ENCODE data around the gene RIPK4. TPM values are rescaled to one million over a fixed set of nuclear protein-coding genes. Genes with fewer than 3 reads are reported as not detected.

The RIPK4 gene
- total RNA-seq, 4 donors from 2014 or later: 4.4 to 20.5 (median 10.6) TPM

DNA sequence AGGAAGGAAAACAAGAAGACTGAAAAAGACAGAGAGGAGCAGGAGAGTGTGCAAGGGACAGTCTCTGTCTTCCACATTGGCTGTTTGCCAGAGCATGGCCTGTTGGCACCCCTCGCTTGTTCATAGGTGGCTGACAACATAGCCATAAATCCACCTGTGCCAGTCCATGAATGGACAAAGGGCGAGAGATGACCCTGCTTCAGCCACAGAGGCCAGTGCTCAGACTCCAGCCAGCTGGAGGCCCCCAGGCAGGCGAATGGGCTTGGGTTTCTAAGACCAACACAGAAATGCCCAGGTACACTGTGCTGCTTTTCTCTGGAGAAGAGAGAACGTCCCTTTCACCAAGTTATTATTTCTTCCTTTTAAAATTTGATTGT lies 60.6 kb downstream of the RIPK4 start:
- intact Hi-C loops (cut with DNase I; ENCODE audit: low total_unique reads): no loop called here
- WGBS, 2 donors (ENCODE audit: low coverage in 1 of 2): 33 to 44% methylated on average over 1 to 4 of the region's 4 CpGs
- DNase-seq: peak; percentile 45
- Histone ChIP-seq H3K4me1 (peaks cover 12 to 52% (median 35%) of the 10 kb centered on the region in 4 donors), H3K36me3 (no peaks in the 10 kb centered on the region), H3K4me3 (no peak overlapping the region), H3K27ac (peak overlapping the region; percentile 74 to 78 (median 76)), H3K27me3 (no peaks in the 10 kb centered on the region), H3K9me3 (no peaks in the 10 kb centered on the region)
- in situ Hi-C loops (cut with MboI; ENCODE audit: low pct_ligation_motif_present in 1 of 4, low pct_unique_long_range_greater_than_20kb in 1 of 4, low sequenced_read_pairs in 3 of 4): no loop called here
- TF ChIP-seq POLR2AphosphoS5 (IDR thresholded peaks at IDR 0.05): no peak

DNA sequence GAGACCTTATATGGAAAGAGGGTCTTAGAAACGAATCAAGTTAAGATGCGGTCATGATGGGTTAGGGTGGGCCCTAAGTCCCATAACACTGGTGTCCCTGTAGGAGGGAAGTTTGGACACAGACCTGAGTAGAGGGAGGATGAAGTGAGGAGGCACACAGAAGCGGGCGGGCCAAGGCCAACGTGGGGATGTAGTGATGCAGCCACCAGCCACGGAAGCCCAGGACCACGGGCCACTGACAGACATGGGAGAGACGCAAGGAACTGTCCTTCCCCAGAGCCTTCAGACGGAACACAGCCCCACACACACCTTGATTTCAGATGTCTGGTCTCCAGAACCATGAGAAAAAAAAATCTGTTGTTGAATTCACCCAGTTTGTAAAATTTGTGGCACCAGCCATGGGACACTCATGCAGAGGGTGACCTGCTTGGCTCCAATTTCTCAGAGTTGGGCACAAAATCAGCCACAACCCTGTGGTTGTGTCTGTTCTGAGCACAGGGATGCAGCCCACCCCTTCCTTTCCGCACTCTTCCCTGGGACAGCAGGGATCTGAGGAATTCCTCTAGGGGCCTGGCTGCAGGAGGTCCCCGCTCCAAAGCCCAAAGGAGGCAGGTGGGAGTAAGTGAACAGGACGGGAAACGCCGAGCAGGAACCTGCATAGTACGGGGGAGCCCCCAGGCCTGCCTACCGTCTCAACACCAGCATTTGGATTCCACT lies 61.1 kb downstream of the RIPK4 start:
- TF ChIP-seq EP300 (IDR thresholded peaks at IDR 0.05; ENCODE audit: low read depth) (no peak), POLR2AphosphoS5 (IDR thresholded peaks at IDR 0.05) (no peak), POLR2A (IDR thresholded peaks at IDR 0.05) (no peak)
- TF ChIP-seq, protein P1, sequence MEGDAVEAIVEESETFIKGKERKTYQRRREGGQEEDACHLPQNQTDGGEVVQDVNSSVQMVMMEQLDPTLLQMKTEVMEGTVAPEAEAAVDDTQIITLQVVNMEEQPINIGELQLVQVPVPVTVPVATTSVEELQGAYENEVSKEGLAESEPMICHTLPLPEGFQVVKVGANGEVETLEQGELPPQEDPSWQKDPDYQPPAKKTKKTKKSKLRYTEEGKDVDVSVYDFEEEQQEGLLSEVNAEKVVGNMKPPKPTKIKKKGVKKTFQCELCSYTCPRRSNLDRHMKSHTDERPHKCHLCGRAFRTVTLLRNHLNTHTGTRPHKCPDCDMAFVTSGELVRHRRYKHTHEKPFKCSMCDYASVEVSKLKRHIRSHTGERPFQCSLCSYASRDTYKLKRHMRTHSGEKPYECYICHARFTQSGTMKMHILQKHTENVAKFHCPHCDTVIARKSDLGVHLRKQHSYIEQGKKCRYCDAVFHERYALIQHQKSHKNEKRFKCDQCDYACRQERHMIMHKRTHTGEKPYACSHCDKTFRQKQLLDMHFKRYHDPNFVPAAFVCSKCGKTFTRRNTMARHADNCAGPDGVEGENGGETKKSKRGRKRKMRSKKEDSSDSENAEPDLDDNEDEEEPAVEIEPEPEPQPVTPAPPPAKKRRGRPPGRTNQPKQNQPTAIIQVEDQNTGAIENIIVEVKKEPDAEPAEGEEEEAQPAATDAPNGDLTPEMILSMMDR (IDR thresholded peaks at IDR 0.05): no peak
- Histone ChIP-seq H3K4me1 (peaks cover 12 to 52% (median 33%) of the 10 kb centered on the region in 4 donors), H3K27ac (peak overlapping the region; percentile 74 to 78 (median 76)), H3K27me3 (no peaks in the 10 kb centered on the region), H3K4me3 (no peak overlapping the region), H3K9me3 (no peaks in the 10 kb centered on the region), H3K36me3 (no peaks in the 10 kb centered on the region)
- intact Hi-C loops (cut with DNase I; ENCODE audit: low total_unique reads) (no loop called here), in situ Hi-C loops (cut with MboI; ENCODE audit: low pct_ligation_motif_present in 1 of 4, low pct_unique_long_range_greater_than_20kb in 1 of 4, low sequenced_read_pairs in 3 of 4) (no loop called here)
- 80 to 86% methylated on average over 1 to 16 of the region's 16 CpGs for WGBS, 2 donors (ENCODE audit: low coverage in 1 of 2)
- no peak for DNase-seq

DNA sequence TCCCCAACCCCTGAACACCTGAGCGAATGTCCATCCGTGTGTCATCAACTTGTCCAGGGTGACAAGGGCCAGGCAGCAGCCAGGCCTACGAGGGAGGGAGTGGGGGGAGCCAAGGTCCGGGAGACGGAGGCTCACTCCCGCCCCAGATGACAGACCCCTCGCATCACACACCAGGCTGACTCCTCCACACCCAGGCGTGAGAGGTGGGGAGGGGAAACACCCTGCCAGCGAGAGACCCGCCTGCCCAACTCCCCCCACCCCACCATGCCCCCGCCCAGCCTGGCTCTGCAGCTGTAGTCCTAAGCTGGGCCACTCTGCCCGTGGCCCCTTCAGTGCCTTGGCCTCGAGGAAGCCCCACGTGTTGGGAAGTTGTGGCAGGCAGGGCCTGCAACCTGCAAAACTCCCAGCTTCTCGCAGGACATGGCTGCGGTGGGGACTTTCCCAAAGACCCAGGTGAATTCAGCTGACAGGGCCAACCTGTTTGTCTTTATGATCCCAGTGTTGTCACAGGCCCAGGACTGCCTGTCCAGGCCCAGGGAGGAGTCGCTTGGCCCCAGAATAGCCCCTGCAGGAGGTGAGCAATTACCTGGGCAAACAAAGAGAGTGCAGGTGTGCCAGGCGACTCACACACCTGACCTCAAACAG lies 62.9 kb downstream of the RIPK4 start:
- TF ChIP-seq, protein P1 (IDR thresholded peaks at IDR 0.05): no peak
- peak; percentile 51 for TF ChIP-seq EP300 (IDR thresholded peaks at IDR 0.05; ENCODE audit: low read depth)
- peak in 2 of 3 donors; percentile 56 for TF ChIP-seq POLR2AphosphoS5 (IDR thresholded peaks at IDR 0.05)
- no peak for TF ChIP-seq POLR2A (IDR thresholded peaks at IDR 0.05)
- Histone ChIP-seq H3K27me3 (no peaks in the 10 kb centered on the region), H3K27ac (peak overlapping the region; percentile 54 to 78 (median 74)), H3K9me3 (no peaks in the 10 kb centered on the region), H3K4me1 (peaks cover 12 to 52% (median 31%) of the 10 kb centered on the region in 4 donors), H3K4me3 (no peak overlapping the region), H3K36me3 (no peaks in the 10 kb centered on the region)
- 59% methylated on average over 14 of the region's 18 CpGs; no CpG with 5 or more reads in 1 of the 2 donors for WGBS, 2 donors (ENCODE audit: low coverage in 1 of 2)
- peak; percentile 87 for DNase-seq
- intact Hi-C loops (cut with DNase I; ENCODE audit: low total_unique reads) (no loop called here), in situ Hi-C loops (cut with MboI; ENCODE audit: low pct_ligation_motif_present in 1 of 4, low pct_unique_long_range_greater_than_20kb in 1 of 4, low sequenced_read_pairs in 3 of 4) (no loop called here)

GRCh38 chr21:41701749-41702148 lies 65.1 kb downstream of the RIPK4 start:
- in situ Hi-C loops (cut with MboI; ENCODE audit: low pct_ligation_motif_present in 1 of 4, low pct_unique_long_range_greater_than_20kb in 1 of 4, low sequenced_read_pairs in 3 of 4): no loop called here
- intact Hi-C loops (cut with DNase I; ENCODE audit: low total_unique reads): no loop called here
- Histone ChIP-seq H3K4me1 (peaks cover 12 to 40% (median 23%) of the 10 kb centered on the region in 4 donors), H3K36me3 (no peaks in the 10 kb centered on the region), H3K27ac (no peak overlapping the region), H3K9me3 (no peaks in the 10 kb centered on the region), H3K27me3 (no peaks in the 10 kb centered on the region), H3K4me3 (no peak overlapping the region)
- no peak for DNase-seq
- TF ChIP-seq, protein P1 (IDR thresholded peaks at IDR 0.05): no peak
- TF ChIP-seq POLR2AphosphoS5 (IDR thresholded peaks at IDR 0.05) (no peak), POLR2A (IDR thresholded peaks at IDR 0.05) (no peak), EP300 (IDR thresholded peaks at IDR 0.05; ENCODE audit: low read depth) (no peak)
- WGBS, 2 donors (ENCODE audit: low coverage in 1 of 2): 74 to 84% methylated on average over 2 to 10 of the region's 10 CpGs

Data from transverse colon (tissue), 4 donors.